GM23338 (cell line): Measurements from ENCODE around the gene HS6ST3. TPM values are rescaled to one million over a fixed set of nuclear protein-coding genes. Genes with fewer than 3 reads are reported as not detected.

Experiments used
- ATAC-seq: fragments of 200-7000 bp; cut with Tn5 transposase; 3 replicates; pipeline ENCODE4 v1.9.1; 2020
- DNase-seq: peaks from one replicate; pipeline ENCODE4 v3.0.0-alpha.2; 2015; ENCODE audit warnings: low spot score
- H2AFZ ChIP-seq: fragments of 200-600 bp; sonication (generic); 2 replicates; pipeline ENCODE4 v1.8.0; 2016; ENCODE audit warnings: antibody characterized with exemption, mild to moderate bottlenecking, moderate library complexity
- H3F3A ChIP-seq: fragments of 200-600 bp; sonication (generic); replicated peaks from 2 replicates; pipeline ENCODE4 v1.8.0; 2017; ENCODE audit warnings: antibody characterized with exemption, mixed run types, low read depth
- H3K27ac ChIP-seq: fragments of 200-600 bp; sonication (generic); 2 replicates; pipeline ENCODE4 v1.6.1; 2016; ENCODE audit warnings: low read depth
- H3K27me3 ChIP-seq: fragments of 200-600 bp; sonication (generic); 2 replicates; pipeline ENCODE4 v1.8.0; 2016; ENCODE audit warnings: mild to moderate bottlenecking, mixed run types, moderate library complexity; ENCODE audit not compliant: insufficient read depth
- H3K36me3 ChIP-seq: fragments of 200-600 bp; sonication (generic); 2 replicates; pipeline ENCODE4 v1.8.0; 2016; ENCODE audit warnings: mild to moderate bottlenecking; ENCODE audit not compliant: insufficient read depth
- H3K4me1 ChIP-seq: fragments of 200-600 bp; sonication (generic); 2 replicates; pipeline ENCODE4 v1.8.0; 2016; ENCODE audit warnings: mild to moderate bottlenecking, moderate library complexity; ENCODE audit not compliant: insufficient read depth
- H3K4me2 ChIP-seq: fragments of 200-600 bp; sonication (generic); 2 replicates; pipeline ENCODE4 v1.7.1; 2017; ENCODE audit warnings: mixed run types
- H3K4me3 ChIP-seq: fragments of 200-600 bp; sonication (generic); 2 replicates; pipeline ENCODE4 v1.6.1; 2016; ENCODE audit warnings: mixed run types
- H3K79me2 ChIP-seq: fragments of 200-600 bp; sonication (generic); replicated peaks from 2 replicates; pipeline ENCODE4 v1.8.0; 2017; ENCODE audit warnings: mild to moderate bottlenecking; ENCODE audit not compliant: insufficient read depth
- H3K9me2 ChIP-seq: fragments of 200-600 bp; sonication (generic); 2 replicates; pipeline ENCODE4 v1.8.0; 2017; ENCODE audit not compliant: insufficient read depth
- H4K20me1 ChIP-seq: fragments of 200-600 bp; sonication (generic); replicated peaks from 2 replicates; pipeline ENCODE4 v1.8.0; 2017; ENCODE audit warnings: mild to moderate bottlenecking; ENCODE audit not compliant: insufficient read depth
- H3K27ac Mint-ChIP-seq: 2 replicates; pipeline ENCODE4 v1.8.0; 2020; ENCODE audit warnings: inconsistent platforms, mild to moderate bottlenecking, moderate library complexity, mixed read lengths
- H3K27me3 Mint-ChIP-seq: 3 replicates; pipeline ENCODE4 v1.8.0; 2022; ENCODE audit warnings: low read depth, mild to moderate bottlenecking, moderate library complexity, mixed read lengths, inconsistent platforms; ENCODE audit not compliant: insufficient read depth, poor library complexity
- H3K36me3 Mint-ChIP-seq: 3 replicates; pipeline ENCODE4 v1.8.0; 2021; ENCODE audit warnings: low read depth, mild to moderate bottlenecking, inconsistent platforms, moderate library complexity, mixed read lengths
- H3K4me1 Mint-ChIP-seq: 3 replicates; pipeline ENCODE4 v1.8.0; 2020; ENCODE audit warnings: mild to moderate bottlenecking, inconsistent platforms, mixed read lengths
- H3K4me3 Mint-ChIP-seq: 3 replicates; pipeline ENCODE4 v1.8.0; 2021; ENCODE audit warnings: moderate library complexity, mild to moderate bottlenecking, inconsistent platforms, mixed read lengths
- H3K9me3 Mint-ChIP-seq: 3 replicates; pipeline ENCODE4 v1.8.0; 2020; ENCODE audit warnings: moderate library complexity, mild to moderate bottlenecking, inconsistent platforms, mixed read lengths
- ETS1 ChIP-seq: IDR thresholded peaks from 2 replicates; pipeline ENCODE4 v1.6.1; 2016; ENCODE audit warnings: antibody characterized with exemption
- EZH2phosphoT487 ChIP-seq: fragments of 200-600 bp; sonication (generic); IDR thresholded peaks from one replicate; pipeline ENCODE4 v1.8.1; 2018; ENCODE audit warnings: antibody characterized with exemption; ENCODE audit not compliant: unreplicated experiment
- JUNB ChIP-seq: IDR thresholded peaks from one replicate; pipeline ENCODE4 v1.6.1; 2016; ENCODE audit warnings: antibody characterized with exemption; ENCODE audit not compliant: unreplicated experiment
- NANOG ChIP-seq: IDR thresholded peaks from 2 replicates; pipeline ENCODE4 v1.6.1; 2016; ENCODE audit warnings: antibody characterized with exemption, borderline replicate concordance
- POLR2AphosphoS5 ChIP-seq: IDR thresholded peaks from 2 replicates; pipeline ENCODE4 v1.6.1; 2016; ENCODE audit warnings: antibody characterized with exemption, low read depth
- REST ChIP-seq: IDR thresholded peaks from one replicate; pipeline ENCODE4 v1.6.1; 2018; ENCODE audit warnings: antibody characterized with exemption; ENCODE audit not compliant: unreplicated experiment
- ZNF114 ChIP-seq: fragments of 250-450 bp; sonication (Bioruptor Pico); IDR thresholded peaks from 2 replicates; pipeline ENCODE4 v1.5.0; 2020; ENCODE audit warnings: mild to moderate bottlenecking, moderate library complexity
- ZNF331 ChIP-seq: fragments of 250-450 bp; sonication (Bioruptor Pico); IDR thresholded peaks from 2 replicates; pipeline ENCODE4 v1.5.0; 2020; ENCODE audit warnings: low read depth, mild to moderate bottlenecking, moderate library complexity
- polyA plus RNA-seq: library from polyadenylated mRNA; unstranded; fragments of >200 nt; fragmentation: Nextera tagmentation; extraction: Ambion mirVana; gene quantifications from 2 replicates; pipeline ENCODE4 v1.2.1, GENCODE V29; 2016
- total RNA-seq: library from RNA; depleted of rRNA; stranded (reverse); fragments of >200 nt; shearing (Covaris generic); gene quantifications from 2 replicates; pipeline ENCODE4 v1.2.3, GENCODE V29; 2014
- TF ChIP-seq, protein P1 (sequence below): fragments of 250-450 bp; sonication (Bioruptor Pico); IDR thresholded peaks from 2 replicates; pipeline ENCODE4 v1.5.0; 2020; ENCODE audit warnings: mild to moderate bottlenecking, moderate library complexity
- TF ChIP-seq, protein P2 (sequence below), 2 experiments: fragments of 200-600 bp in 1 of 2; sonication (generic) in 1 of 2; conservative IDR thresholded peaks; 2 replicates each; pipeline versions ENCODE4 v1.5.1 to v1.6.1; 2016 to 2017; ENCODE audit warnings: antibody characterized with exemption in 2 of 2, low read depth in 2 of 2, mild to moderate bottlenecking in 2 of 2, moderate library complexity in 1 of 2

The HS6ST3 gene
- total and polyA plus RNA-seq, 2 experiments from 2014 or later: 0.52 to 0.80 TPM

- TF ChIP-seq, protein P1, sequence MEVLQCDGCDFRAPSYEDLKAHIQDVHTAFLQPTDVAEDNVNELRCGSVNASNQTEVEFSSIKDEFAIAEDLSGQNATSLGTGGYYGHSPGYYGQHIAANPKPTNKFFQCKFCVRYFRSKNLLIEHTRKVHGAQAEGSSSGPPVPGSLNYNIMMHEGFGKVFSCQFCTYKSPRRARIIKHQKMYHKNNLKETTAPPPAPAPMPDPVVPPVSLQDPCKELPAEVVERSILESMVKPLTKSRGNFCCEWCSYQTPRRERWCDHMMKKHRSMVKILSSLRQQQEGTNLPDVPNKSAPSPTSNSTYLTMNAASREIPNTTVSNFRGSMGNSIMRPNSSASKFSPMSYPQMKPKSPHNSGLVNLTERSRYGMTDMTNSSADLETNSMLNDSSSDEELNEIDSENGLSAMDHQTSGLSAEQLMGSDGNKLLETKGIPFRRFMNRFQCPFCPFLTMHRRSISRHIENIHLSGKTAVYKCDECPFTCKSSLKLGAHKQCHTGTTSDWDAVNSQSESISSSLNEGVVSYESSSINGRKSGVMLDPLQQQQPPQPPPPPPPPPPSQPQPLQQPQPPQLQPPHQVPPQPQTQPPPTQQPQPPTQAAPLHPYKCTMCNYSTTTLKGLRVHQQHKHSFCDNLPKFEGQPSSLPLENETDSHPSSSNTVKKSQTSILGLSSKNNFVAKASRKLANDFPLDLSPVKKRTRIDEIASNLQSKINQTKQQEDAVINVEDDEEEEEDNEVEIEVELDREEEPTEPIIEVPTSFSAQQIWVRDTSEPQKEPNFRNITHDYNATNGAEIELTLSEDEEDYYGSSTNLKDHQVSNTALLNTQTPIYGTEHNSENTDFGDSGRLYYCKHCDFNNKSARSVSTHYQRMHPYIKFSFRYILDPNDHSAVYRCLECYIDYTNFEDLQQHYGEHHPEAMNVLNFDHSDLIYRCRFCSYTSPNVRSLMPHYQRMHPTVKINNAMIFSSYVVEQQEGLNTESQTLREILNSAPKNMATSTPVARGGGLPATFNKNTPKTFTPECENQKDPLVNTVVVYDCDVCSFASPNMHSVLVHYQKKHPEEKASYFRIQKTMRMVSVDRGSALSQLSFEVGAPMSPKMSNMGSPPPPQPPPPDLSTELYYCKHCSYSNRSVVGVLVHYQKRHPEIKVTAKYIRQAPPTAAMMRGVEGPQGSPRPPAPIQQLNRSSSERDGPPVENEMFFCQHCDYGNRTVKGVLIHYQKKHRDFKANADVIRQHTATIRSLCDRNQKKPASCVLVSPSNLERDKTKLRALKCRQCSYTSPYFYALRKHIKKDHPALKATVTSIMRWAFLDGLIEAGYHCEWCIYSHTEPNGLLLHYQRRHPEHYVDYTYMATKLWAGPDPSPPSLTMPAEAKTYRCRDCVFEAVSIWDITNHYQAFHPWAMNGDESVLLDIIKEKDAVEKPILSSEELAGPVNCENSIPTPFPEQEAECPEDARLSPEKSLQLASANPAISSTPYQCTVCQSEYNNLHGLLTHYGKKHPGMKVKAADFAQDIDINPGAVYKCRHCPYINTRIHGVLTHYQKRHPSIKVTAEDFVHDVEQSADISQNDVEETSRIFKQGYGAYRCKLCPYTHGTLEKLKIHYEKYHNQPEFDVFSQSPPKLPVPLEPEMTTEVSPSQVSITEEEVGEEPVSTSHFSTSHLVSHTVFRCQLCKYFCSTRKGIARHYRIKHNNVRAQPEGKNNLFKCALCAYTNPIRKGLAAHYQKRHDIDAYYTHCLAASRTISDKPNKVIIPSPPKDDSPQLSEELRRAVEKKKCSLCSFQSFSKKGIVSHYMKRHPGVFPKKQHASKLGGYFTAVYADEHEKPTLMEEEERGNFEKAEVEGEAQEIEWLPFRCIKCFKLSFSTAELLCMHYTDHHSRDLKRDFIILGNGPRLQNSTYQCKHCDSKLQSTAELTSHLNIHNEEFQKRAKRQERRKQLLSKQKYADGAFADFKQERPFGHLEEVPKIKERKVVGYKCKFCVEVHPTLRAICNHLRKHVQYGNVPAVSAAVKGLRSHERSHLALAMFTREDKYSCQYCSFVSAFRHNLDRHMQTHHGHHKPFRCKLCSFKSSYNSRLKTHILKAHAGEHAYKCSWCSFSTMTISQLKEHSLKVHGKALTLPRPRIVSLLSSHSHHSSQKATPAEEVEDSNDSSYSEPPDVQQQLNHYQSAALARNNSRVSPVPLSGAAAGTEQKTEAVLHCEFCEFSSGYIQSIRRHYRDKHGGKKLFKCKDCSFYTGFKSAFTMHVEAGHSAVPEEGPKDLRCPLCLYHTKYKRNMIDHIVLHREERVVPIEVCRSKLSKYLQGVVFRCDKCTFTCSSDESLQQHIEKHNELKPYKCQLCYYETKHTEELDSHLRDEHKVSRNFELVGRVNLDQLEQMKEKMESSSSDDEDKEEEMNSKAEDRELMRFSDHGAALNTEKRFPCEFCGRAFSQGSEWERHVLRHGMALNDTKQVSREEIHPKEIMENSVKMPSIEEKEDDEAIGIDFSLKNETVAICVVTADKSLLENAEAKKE (CRISPR knock-in tag): no peak
- TF ChIP-seq NANOG (no peak), ZNF114 (no peak), EZH2phosphoT487 (no peak), POLR2AphosphoS5 (no peak)
- TF ChIP-seq, protein P2, sequence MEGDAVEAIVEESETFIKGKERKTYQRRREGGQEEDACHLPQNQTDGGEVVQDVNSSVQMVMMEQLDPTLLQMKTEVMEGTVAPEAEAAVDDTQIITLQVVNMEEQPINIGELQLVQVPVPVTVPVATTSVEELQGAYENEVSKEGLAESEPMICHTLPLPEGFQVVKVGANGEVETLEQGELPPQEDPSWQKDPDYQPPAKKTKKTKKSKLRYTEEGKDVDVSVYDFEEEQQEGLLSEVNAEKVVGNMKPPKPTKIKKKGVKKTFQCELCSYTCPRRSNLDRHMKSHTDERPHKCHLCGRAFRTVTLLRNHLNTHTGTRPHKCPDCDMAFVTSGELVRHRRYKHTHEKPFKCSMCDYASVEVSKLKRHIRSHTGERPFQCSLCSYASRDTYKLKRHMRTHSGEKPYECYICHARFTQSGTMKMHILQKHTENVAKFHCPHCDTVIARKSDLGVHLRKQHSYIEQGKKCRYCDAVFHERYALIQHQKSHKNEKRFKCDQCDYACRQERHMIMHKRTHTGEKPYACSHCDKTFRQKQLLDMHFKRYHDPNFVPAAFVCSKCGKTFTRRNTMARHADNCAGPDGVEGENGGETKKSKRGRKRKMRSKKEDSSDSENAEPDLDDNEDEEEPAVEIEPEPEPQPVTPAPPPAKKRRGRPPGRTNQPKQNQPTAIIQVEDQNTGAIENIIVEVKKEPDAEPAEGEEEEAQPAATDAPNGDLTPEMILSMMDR (conservative IDR thresholded peaks at IDR 0.05; ENCODE audit: low read depth in 2 of 2): no peak
Measured at GRCh38 chr13:96681766-96682165, 591.9 kb downstream of the HS6ST3 start (continued).

DNA sequence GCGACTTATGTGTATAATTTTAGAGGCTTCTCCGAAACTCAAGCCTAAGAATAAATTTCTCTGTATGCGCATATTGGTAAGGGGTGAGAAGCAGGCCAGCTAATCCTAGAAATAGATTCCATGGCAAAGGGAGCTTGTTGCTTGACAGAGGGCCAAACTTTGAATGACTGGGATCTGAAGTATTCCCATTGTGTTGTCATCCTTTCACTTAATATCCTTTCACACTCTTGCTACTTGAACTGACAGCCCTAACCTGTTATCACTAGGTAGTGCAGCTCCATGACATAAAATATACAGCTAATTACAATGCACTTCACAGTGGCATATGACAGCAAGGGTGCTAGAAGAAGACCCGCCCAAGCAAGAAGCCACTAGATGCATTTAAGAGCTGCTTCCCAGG is 594.6 kb downstream of the HS6ST3 start:
- H3K4me2 ChIP-seq: no peak overlapping the region
- Mint-ChIP-seq H3K36me3 (no peaks in the 10 kb centered on the region), H3K27me3 (no peaks in the 10 kb centered on the region)
- TF ChIP-seq, protein P2 (conservative IDR thresholded peaks at IDR 0.05; ENCODE audit: low read depth in 2 of 2): no peak
- TF ChIP-seq POLR2AphosphoS5 (no peak), REST (no peak), EZH2phosphoT487 (no peak), NANOG (no peak), ETS1 (no peak), ZNF331 (CRISPR knock-in tag) (no peak), ZNF114 (no peak), JUNB (no peak)

More for the DNA sequence above, 594.6 kb downstream of the HS6ST3 start:
- H3K4me3 ChIP-seq: no peak overlapping the region
- Mint-ChIP-seq H3K4me1 (peaks cover 8% of the 10 kb centered on the region; the same call in 1 of the 3 replicates), H3K27ac (no peak overlapping the region), H3K4me3 (no peak overlapping the region), H3K9me3 (no peaks in the 10 kb centered on the region)
- H3K36me3 ChIP-seq: no peaks in the 10 kb centered on the region
- H3K4me1 ChIP-seq: no peaks in the 10 kb centered on the region
- DNase-seq: no peak
- no peaks in the 10 kb centered on the region for H3K9me2 ChIP-seq
- H3F3A ChIP-seq: no peaks in the 10 kb centered on the region
- H2AFZ ChIP-seq: no peak overlapping the region
- no peaks in the 10 kb centered on the region for H3K27me3 ChIP-seq
- no peak for ATAC-seq
- H4K20me1 ChIP-seq: no peaks in the 10 kb centered on the region
- no peak overlapping the region for H3K27ac ChIP-seq
- no peaks in the 10 kb centered on the region for H3K79me2 ChIP-seq
